Measurements from ENCODE around the gene NOSIP. TPM values are rescaled to one million over a fixed set of nuclear protein-coding genes. Genes with fewer than 3 reads are reported as not detected.

The NOSIP gene
- total RNA-seq, 1 donor from 2014 or later, result 49.9 TPM

DNA sequence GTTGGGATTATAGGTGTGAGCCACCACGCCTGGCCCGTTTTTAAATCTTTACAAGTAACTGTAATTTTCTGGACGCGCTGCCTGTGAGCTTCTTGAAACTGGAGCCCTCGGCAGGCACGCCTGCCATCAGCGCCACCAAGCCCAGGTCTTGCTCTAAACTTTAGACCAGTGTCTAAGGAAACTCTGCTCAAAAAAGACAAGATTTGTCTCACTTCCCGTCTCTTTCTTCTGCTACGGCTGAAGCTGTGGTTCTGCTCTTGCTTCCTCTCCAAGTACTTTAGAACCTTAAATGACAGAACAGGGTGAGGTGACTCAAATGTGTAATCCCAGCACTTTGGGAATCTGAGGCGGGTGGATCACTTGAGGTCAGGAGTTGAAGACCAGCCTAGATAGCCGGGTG lies 27.6 kb downstream of the NOSIP start:
- DNase-seq, result no peak
- intact Hi-C loops (cut with micrococcal nuclease), result no loop called here

DNA sequence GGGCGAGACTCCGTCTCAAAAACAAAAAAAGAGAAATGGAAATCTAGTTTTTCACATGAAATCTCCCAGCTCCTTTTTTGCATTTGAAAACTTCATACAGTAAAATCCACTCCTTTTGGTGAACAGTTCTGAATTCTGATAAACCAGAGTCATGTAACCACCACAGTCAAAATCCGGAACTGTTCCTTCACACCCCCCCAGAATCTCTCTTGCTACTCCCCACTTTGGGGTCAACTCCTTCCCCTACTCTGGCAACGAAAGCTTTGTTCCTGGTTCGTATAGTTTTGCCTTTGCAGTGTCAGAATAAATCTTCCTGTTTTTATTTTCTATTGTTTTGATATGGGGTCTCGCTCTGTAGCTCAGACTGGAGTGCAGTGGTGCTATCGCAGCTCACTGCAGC lies 28.8 kb downstream of the NOSIP start:
- ATAC-seq (ENCODE audit: low read depth), result no peak
- H3K4me1 Mint-ChIP-seq, result peaks cover 19% of the 10 kb centered on the region
- intact Hi-C loops (cut with micrococcal nuclease), result no loop called here

More for the DNA sequence above, 27.6 kb downstream of the NOSIP start:
- no peak overlapping the region for H3K4me3 Mint-ChIP-seq
- H3K36me3 Mint-ChIP-seq (ENCODE audit: low read depth), result peaks cover 34% of the 10 kb centered on the region
- no peak for ATAC-seq (ENCODE audit: low read depth)
- H3K27ac Mint-ChIP-seq, result peak overlapping the region; percentile 63
- TF ChIP-seq, protein P1, sequence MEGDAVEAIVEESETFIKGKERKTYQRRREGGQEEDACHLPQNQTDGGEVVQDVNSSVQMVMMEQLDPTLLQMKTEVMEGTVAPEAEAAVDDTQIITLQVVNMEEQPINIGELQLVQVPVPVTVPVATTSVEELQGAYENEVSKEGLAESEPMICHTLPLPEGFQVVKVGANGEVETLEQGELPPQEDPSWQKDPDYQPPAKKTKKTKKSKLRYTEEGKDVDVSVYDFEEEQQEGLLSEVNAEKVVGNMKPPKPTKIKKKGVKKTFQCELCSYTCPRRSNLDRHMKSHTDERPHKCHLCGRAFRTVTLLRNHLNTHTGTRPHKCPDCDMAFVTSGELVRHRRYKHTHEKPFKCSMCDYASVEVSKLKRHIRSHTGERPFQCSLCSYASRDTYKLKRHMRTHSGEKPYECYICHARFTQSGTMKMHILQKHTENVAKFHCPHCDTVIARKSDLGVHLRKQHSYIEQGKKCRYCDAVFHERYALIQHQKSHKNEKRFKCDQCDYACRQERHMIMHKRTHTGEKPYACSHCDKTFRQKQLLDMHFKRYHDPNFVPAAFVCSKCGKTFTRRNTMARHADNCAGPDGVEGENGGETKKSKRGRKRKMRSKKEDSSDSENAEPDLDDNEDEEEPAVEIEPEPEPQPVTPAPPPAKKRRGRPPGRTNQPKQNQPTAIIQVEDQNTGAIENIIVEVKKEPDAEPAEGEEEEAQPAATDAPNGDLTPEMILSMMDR (IDR thresholded peaks at IDR 0.05), result no peak
- no peaks in the 10 kb centered on the region for H3K27me3 Mint-ChIP-seq
- H3K9me3 Mint-ChIP-seq, result no peaks in the 10 kb centered on the region
- ChIA-PET CTCF (interaction anchor here (1.2 to 1.3 kb wide), 2 partner anchors 17 to 49 kb away, joined by 3 to 5 read pairs; no protein-coding TSS in a partner anchor), POLR2A (interaction anchor here (1.1 kb wide), 1 partner anchor 10 kb away, joined by 6 read pairs; no protein-coding TSS in a partner anchor)
- H3K4me1 Mint-ChIP-seq, result peaks cover 14% of the 10 kb centered on the region

DNA sequence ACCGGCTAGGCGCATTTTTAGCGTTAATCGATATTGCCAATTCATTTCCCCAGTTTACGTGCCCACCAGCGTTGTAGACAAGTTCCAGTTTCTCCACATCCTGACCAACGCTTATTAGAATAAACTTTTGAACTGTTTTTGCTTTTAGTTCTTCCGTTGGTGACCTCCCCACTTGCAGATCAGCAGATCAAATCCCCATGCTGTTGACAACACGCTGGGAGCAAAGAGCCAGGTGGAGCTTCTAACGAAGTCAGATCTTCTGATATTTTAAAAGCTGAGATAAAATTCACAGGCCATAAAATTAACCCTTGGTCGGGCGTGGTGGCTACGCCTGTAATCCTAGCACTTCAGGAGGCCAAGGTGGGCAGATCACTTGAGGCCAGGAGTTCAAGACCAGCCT lies 31.3 kb downstream of the NOSIP start:
- CTCF ChIA-PET, result interaction anchor here (0.8 to 1.5 kb wide), 3 partner anchors 15 to 132 kb away, joined by 3 to 4 read pairs (median 3); no protein-coding TSS in a partner anchor
- H3K36me3 Mint-ChIP-seq (ENCODE audit: low read depth), result peaks cover 8% of the 10 kb centered on the region
- intact Hi-C loops (cut with micrococcal nuclease), result no loop called here

More for the DNA sequence above, 28.8 kb downstream of the NOSIP start:
- Mint-ChIP-seq H3K4me3 (no peak overlapping the region), H3K27ac (no peak overlapping the region), H3K27me3 (no peaks in the 10 kb centered on the region), H3K36me3 (ENCODE audit: low read depth) (peaks cover 26% of the 10 kb centered on the region), H3K9me3 (no peaks in the 10 kb centered on the region)
- CTCF ChIA-PET, result interaction anchor here (1.2 to 2.0 kb wide), 2 partner anchors 19 to 48 kb away, joined by 3 to 8 read pairs; no protein-coding TSS in a partner anchor
- POLR2A ChIA-PET, result interaction anchor here (0.7 to 1.1 kb wide), 2 partner anchors 46 to 64 kb away, joined by 3 read pairs; partner anchors contain the start of gene RPL13A
- TF ChIP-seq, protein P1 (IDR thresholded peaks at IDR 0.05), result no peak
- no peak for DNase-seq

DNA sequence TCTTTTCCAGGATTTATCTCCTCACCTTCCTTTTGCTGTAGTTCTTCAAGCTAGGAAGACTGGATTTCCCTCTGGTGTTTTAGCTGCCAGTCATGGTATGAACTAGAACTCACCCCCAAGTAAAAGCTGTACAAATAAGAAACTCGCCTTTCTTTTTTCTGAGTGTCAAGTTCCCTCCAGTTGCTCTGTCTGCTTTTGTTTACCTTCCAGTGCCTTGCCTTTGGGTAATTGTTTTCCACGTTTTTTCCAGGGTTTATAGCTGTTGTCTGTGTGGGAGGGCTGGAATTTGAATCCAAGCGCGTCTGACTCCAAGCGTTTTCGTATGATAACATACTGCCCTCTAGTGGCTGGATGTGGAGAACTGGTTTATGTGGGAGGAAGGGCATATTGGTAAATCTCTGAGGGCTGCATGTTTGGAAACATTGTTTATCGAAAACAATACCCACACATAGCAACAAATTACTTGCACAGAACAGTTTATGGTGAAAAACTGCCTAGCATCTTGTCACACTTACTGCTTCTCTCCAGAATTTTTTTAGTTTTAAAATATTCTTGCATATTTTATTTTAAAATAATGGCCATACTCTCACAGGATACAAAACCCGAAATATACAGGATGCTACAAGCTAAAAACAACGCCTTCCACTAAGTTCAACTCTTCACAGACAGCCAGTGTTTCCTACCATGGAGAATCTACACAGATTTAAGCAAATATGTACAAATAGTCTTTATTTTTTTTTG lies 33.4 kb downstream of the NOSIP start:
- no peaks in the 10 kb centered on the region for H3K36me3 Mint-ChIP-seq (ENCODE audit: low read depth)
- peak; percentile 76 for ATAC-seq (ENCODE audit: low read depth)
- peak overlapping the region; percentile 47 for H3K4me3 Mint-ChIP-seq
- H3K27ac Mint-ChIP-seq, result no peak overlapping the region
- no peaks in the 10 kb centered on the region for H3K9me3 Mint-ChIP-seq
- H3K4me1 Mint-ChIP-seq, result peaks cover 8% of the 10 kb centered on the region
- ChIA-PET CTCF (interaction anchor here (0.6 to 2.6 kb wide), 29 partner anchors 8 to 581 kb away, joined by 3 to 20 read pairs (median 5); partner anchors contain the start of genes FCGRT, PRMT1, RCN3 and SCAF1), POLR2A (interaction anchor here (0.7 to 1.5 kb wide), 5 partner anchors 18 to 42 kb away, joined by 4 to 8 read pairs (median 4); no protein-coding TSS in a partner anchor)
- intact Hi-C loops (cut with micrococcal nuclease), result loop anchor here (1.0 to 2.0 kb wide), 6 partner anchors 24 to 320 kb away; partner anchors contain the start of gene FLT3LG
- TF ChIP-seq, protein P1 (IDR thresholded peaks at IDR 0.05), result peak; percentile 52
- H3K27me3 Mint-ChIP-seq, result no peaks in the 10 kb centered on the region
- DNase-seq, result no peak

More for the DNA sequence above, 31.3 kb downstream of the NOSIP start:
- Mint-ChIP-seq H3K27me3 (no peaks in the 10 kb centered on the region), H3K9me3 (no peaks in the 10 kb centered on the region), H3K4me1 (peaks cover 18% of the 10 kb centered on the region), H3K4me3 (no peak overlapping the region), H3K27ac (no peak overlapping the region)
- ATAC-seq (ENCODE audit: low read depth), result no peak
- TF ChIP-seq, protein P1 (IDR thresholded peaks at IDR 0.05), result no peak
- POLR2A ChIA-PET, result no interaction called here
- DNase-seq, result no peak

DNA sequence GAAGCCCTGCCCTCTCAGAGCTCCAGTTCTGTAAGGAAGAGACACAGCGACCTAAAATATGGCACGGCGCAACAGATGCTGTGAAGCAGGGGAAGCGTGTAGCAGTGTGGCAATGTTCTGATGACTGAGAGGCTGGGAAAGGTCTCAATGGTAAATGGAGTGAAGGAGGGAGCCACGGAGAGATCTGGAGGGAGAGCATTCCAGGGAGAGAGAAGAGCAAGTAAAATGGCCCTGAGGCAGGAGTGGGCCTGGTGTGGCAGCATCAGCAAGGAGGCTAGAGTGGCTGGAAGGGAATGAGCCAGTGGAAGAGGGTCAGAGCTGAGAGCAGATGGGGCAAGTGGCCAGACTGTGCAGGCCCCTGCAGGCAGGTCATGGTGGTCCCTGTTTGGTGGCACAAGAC lies 36.2 kb downstream of the NOSIP start:
- Mint-ChIP-seq H3K4me1 (peaks cover 14% of the 10 kb centered on the region), H3K36me3 (ENCODE audit: low read depth) (no peaks in the 10 kb centered on the region), H3K9me3 (no peaks in the 10 kb centered on the region), H3K4me3 (no peak overlapping the region), H3K27ac (no peak overlapping the region), H3K27me3 (no peaks in the 10 kb centered on the region)
- no peak for ATAC-seq (ENCODE audit: low read depth)
- ChIA-PET CTCF (interaction anchor here (1.2 kb wide), 1 partner anchor 37 kb away, joined by 3 read pairs; no protein-coding TSS in a partner anchor), POLR2A (no interaction called here)
- TF ChIP-seq, protein P1 (IDR thresholded peaks at IDR 0.05), result no peak
- no peak for DNase-seq
- intact Hi-C loops (cut with micrococcal nuclease), result no loop called here
